Activated T-cell treated with anti-CD3 and anti-CD28 coated beads, Interleukin-2, amount 50 U/mL, for 48 hours (primary cell): ENCODE data around the gene TRIO.

ENCODE experiments used
- DNase-seq, 2 experiments: peaks; one replicate each; pipeline ENCODE4 v3.0.0-alpha.2; 2020

TRIO gene

GRCh38 chr5:14445576-14446290, 302.6 kb downstream of the TRIO start:
- DNase-seq, result no peak

GRCh38 chr5:14447958-14448911, 305.1 kb downstream of the TRIO start:
- no peak for DNase-seq

GRCh38 chr5:14449052-14449661, 306.0 kb downstream of the TRIO start:
- no peak for DNase-seq

GRCh38 chr5:14450018-14450524, 306.9 kb downstream of the TRIO start:
- no peak for DNase-seq

- DNase-seq, result no peak
Observed at GRCh38 chr5:14450742-14451141, 307.6 kb downstream of the TRIO start.

- DNase-seq, result no peak
Observed at GRCh38 chr5:14451871-14452270, 308.7 kb downstream of the TRIO start.

GRCh38 chr5:14452685-14453454, 309.7 kb downstream of the TRIO start:
- DNase-seq, result no peak

GRCh38 chr5:14453481-14453880, 310.3 kb downstream of the TRIO start:
- DNase-seq, result no peak

GRCh38 chr5:14455814-14456321, 312.7 kb downstream of the TRIO start:
- DNase-seq, result no peak

- no peak for DNase-seq
Observed at GRCh38 chr5:14457476-14457875, 314.3 kb downstream of the TRIO start.

- DNase-seq, result no peak
Observed at GRCh38 chr5:14458414-14458813, 315.3 kb downstream of the TRIO start.

- DNase-seq, result no peak
Observed at GRCh38 chr5:14460844-14461398, 317.8 kb downstream of the TRIO start.

- no peak for DNase-seq
Observed at GRCh38 chr5:14462681-14463080, 319.5 kb downstream of the TRIO start.

- DNase-seq, result no peak
Observed at GRCh38 chr5:14463629-14464028, 320.5 kb downstream of the TRIO start.

GRCh38 chr5:14464096-14464495, 321.0 kb downstream of the TRIO start:
- no peak for DNase-seq

- no peak for DNase-seq
Observed at GRCh38 chr5:14464671-14465070, 321.5 kb downstream of the TRIO start.

- DNase-seq, result no peak
Observed at GRCh38 chr5:14465116-14465515, 322.0 kb downstream of the TRIO start.

GRCh38 chr5:14465776-14466175, 322.6 kb downstream of the TRIO start:
- DNase-seq, result no peak

- no peak for DNase-seq
Observed at GRCh38 chr5:14467251-14467650, 324.1 kb downstream of the TRIO start.

GRCh38 chr5:14467886-14468285, 324.7 kb downstream of the TRIO start:
- no peak for DNase-seq

- DNase-seq, result no peak
Observed at GRCh38 chr5:14469551-14470377, 326.6 kb downstream of the TRIO start.
